ENCODE measurements around the gene ZNF467. TPM values are rescaled to one million over a fixed set of nuclear protein-coding genes. Genes with fewer than 3 reads are reported as not detected.

Gene ZNF467
- total and polyA plus RNA-seq, 2 experiments from 2014 or later = 0.10 to 0.40 TPM

GRCh38 chr7:149811221-149811620, 37.8 kb upstream of the ZNF467 start:
- peaks cover 5% of the 10 kb centered on the region; the same call in 2 of the 3 replicates for H3K4me1 Mint-ChIP-seq
- no peaks in the 10 kb centered on the region for H3K36me3 Mint-ChIP-seq (ENCODE audit: low read depth)
- no peak overlapping the region for H3K4me2 ChIP-seq
- H3K36me3 ChIP-seq (ENCODE audit: insufficient read depth) = no peaks in the 10 kb centered on the region
- H3F3A ChIP-seq (replicated peaks; ENCODE audit: low read depth) = no peaks in the 10 kb centered on the region
- H3K27me3 Mint-ChIP-seq (ENCODE audit: insufficient read depth, low read depth, poor library complexity) = peaks cover 6% of the 10 kb centered on the region
- no peak overlapping the region for H3K27ac Mint-ChIP-seq
- DNase-seq (ENCODE audit: low spot score) (peak; percentile 56), ATAC-seq (peak; percentile 47)
- no peaks in the 10 kb centered on the region for H3K9me2 ChIP-seq (ENCODE audit: insufficient read depth)
- H3K4me3 ChIP-seq = no peak overlapping the region
- no peaks in the 10 kb centered on the region for H4K20me1 ChIP-seq (replicated peaks; ENCODE audit: insufficient read depth)
- no peak overlapping the region for H3K27ac ChIP-seq (ENCODE audit: low read depth)
- TF ChIP-seq EZH2phosphoT487 (IDR thresholded peaks at IDR 0.05; ENCODE audit: unreplicated experiment) (no peak), ZNF114 (CRISPR knock-in tag; IDR thresholded peaks at IDR 0.05) (no peak), REST (IDR thresholded peaks at IDR 0.05; ENCODE audit: unreplicated experiment) (no peak), NANOG (IDR thresholded peaks at IDR 0.05; ENCODE audit: borderline replicate concordance) (no peak), POLR2AphosphoS5 (IDR thresholded peaks at IDR 0.05; ENCODE audit: low read depth) (no peak), EZH2 (IDR thresholded peaks at IDR 0.05; ENCODE audit: low read depth, unreplicated experiment) (no peak)
- TF ChIP-seq, protein P1, sequence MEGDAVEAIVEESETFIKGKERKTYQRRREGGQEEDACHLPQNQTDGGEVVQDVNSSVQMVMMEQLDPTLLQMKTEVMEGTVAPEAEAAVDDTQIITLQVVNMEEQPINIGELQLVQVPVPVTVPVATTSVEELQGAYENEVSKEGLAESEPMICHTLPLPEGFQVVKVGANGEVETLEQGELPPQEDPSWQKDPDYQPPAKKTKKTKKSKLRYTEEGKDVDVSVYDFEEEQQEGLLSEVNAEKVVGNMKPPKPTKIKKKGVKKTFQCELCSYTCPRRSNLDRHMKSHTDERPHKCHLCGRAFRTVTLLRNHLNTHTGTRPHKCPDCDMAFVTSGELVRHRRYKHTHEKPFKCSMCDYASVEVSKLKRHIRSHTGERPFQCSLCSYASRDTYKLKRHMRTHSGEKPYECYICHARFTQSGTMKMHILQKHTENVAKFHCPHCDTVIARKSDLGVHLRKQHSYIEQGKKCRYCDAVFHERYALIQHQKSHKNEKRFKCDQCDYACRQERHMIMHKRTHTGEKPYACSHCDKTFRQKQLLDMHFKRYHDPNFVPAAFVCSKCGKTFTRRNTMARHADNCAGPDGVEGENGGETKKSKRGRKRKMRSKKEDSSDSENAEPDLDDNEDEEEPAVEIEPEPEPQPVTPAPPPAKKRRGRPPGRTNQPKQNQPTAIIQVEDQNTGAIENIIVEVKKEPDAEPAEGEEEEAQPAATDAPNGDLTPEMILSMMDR (conservative IDR thresholded peaks at IDR 0.05; ENCODE audit: low read depth in 2 of 2) = peak; percentile 54
- TF ChIP-seq, protein P2, sequence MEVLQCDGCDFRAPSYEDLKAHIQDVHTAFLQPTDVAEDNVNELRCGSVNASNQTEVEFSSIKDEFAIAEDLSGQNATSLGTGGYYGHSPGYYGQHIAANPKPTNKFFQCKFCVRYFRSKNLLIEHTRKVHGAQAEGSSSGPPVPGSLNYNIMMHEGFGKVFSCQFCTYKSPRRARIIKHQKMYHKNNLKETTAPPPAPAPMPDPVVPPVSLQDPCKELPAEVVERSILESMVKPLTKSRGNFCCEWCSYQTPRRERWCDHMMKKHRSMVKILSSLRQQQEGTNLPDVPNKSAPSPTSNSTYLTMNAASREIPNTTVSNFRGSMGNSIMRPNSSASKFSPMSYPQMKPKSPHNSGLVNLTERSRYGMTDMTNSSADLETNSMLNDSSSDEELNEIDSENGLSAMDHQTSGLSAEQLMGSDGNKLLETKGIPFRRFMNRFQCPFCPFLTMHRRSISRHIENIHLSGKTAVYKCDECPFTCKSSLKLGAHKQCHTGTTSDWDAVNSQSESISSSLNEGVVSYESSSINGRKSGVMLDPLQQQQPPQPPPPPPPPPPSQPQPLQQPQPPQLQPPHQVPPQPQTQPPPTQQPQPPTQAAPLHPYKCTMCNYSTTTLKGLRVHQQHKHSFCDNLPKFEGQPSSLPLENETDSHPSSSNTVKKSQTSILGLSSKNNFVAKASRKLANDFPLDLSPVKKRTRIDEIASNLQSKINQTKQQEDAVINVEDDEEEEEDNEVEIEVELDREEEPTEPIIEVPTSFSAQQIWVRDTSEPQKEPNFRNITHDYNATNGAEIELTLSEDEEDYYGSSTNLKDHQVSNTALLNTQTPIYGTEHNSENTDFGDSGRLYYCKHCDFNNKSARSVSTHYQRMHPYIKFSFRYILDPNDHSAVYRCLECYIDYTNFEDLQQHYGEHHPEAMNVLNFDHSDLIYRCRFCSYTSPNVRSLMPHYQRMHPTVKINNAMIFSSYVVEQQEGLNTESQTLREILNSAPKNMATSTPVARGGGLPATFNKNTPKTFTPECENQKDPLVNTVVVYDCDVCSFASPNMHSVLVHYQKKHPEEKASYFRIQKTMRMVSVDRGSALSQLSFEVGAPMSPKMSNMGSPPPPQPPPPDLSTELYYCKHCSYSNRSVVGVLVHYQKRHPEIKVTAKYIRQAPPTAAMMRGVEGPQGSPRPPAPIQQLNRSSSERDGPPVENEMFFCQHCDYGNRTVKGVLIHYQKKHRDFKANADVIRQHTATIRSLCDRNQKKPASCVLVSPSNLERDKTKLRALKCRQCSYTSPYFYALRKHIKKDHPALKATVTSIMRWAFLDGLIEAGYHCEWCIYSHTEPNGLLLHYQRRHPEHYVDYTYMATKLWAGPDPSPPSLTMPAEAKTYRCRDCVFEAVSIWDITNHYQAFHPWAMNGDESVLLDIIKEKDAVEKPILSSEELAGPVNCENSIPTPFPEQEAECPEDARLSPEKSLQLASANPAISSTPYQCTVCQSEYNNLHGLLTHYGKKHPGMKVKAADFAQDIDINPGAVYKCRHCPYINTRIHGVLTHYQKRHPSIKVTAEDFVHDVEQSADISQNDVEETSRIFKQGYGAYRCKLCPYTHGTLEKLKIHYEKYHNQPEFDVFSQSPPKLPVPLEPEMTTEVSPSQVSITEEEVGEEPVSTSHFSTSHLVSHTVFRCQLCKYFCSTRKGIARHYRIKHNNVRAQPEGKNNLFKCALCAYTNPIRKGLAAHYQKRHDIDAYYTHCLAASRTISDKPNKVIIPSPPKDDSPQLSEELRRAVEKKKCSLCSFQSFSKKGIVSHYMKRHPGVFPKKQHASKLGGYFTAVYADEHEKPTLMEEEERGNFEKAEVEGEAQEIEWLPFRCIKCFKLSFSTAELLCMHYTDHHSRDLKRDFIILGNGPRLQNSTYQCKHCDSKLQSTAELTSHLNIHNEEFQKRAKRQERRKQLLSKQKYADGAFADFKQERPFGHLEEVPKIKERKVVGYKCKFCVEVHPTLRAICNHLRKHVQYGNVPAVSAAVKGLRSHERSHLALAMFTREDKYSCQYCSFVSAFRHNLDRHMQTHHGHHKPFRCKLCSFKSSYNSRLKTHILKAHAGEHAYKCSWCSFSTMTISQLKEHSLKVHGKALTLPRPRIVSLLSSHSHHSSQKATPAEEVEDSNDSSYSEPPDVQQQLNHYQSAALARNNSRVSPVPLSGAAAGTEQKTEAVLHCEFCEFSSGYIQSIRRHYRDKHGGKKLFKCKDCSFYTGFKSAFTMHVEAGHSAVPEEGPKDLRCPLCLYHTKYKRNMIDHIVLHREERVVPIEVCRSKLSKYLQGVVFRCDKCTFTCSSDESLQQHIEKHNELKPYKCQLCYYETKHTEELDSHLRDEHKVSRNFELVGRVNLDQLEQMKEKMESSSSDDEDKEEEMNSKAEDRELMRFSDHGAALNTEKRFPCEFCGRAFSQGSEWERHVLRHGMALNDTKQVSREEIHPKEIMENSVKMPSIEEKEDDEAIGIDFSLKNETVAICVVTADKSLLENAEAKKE (CRISPR knock-in tag; IDR thresholded peaks at IDR 0.05) = no peak
- H3K79me2 ChIP-seq (replicated peaks; ENCODE audit: insufficient read depth) = no peaks in the 10 kb centered on the region
- no peaks in the 10 kb centered on the region for H3K27me3 ChIP-seq (ENCODE audit: insufficient read depth)
- H2AFZ ChIP-seq = no peak overlapping the region
- H3K9me3 Mint-ChIP-seq = no peaks in the 10 kb centered on the region; the same call in 1 of the 3 replicates
- no peaks in the 10 kb centered on the region; the same call in 1 of the 2 replicates for H3K4me1 ChIP-seq (ENCODE audit: insufficient read depth)
- no peak overlapping the region for H3K4me3 Mint-ChIP-seq
